Ishikawa (cell line): Measurements from ENCODE around the gene ITPR2.

ENCODE experiments used
- CEBPB ChIP-seq: IDR thresholded peaks from 2 replicates; pipeline ENCODE4 v1.6.1; 2012
- CREB1 ChIP-seq: IDR thresholded peaks from 2 replicates; pipeline ENCODE4 v1.6.1; 2012; ENCODE audit warnings: low read depth
- EGR1 ChIP-seq: IDR thresholded peaks from 2 replicates; pipeline ENCODE4 v1.6.1; 2012
- EP300 ChIP-seq: IDR thresholded peaks from 2 replicates; pipeline ENCODE4 v1.6.1; 2012; ENCODE audit warnings: borderline replicate concordance
- FOXM1 ChIP-seq: IDR thresholded peaks from 2 replicates; pipeline ENCODE4 v1.6.1; 2012; ENCODE audit warnings: low read depth, borderline replicate concordance
- MAX ChIP-seq: IDR thresholded peaks from 2 replicates; pipeline ENCODE4 v1.6.1; 2012
- NFIC ChIP-seq: IDR thresholded peaks from 2 replicates; pipeline ENCODE4 v1.6.1; 2012
- RAD21 ChIP-seq: IDR thresholded peaks from 2 replicates; pipeline ENCODE4 v1.6.1; 2012; ENCODE audit warnings: low read depth
- REST ChIP-seq: IDR thresholded peaks from 2 replicates; pipeline ENCODE4 v1.6.1; 2012; ENCODE audit warnings: low read depth, mild to moderate bottlenecking
- TAF1 ChIP-seq: IDR thresholded peaks from 2 replicates; pipeline ENCODE4 v1.6.1; 2012; ENCODE audit warnings: low read depth, mild to moderate bottlenecking
- TCF12 ChIP-seq: IDR thresholded peaks from 2 replicates; pipeline ENCODE4 v1.6.1; 2012; ENCODE audit warnings: low read depth
- TEAD4 ChIP-seq: IDR thresholded peaks from 2 replicates; pipeline ENCODE4 v1.6.1; 2012
- USF1 ChIP-seq: IDR thresholded peaks from 2 replicates; pipeline ENCODE4 v1.6.1; 2012
- YY1 ChIP-seq: IDR thresholded peaks from 2 replicates; pipeline ENCODE4 v1.6.1; 2012; ENCODE audit warnings: low read depth
- ZBTB7A ChIP-seq: IDR thresholded peaks from 2 replicates; pipeline ENCODE4 v1.6.1; 2012; ENCODE audit warnings: low read depth

ITPR2 gene

GRCh38 chr12:26727482-26728204, 105.4 kb downstream of the ITPR2 start:
- TF ChIP-seq MAX (no peak), RAD21 (no peak), TEAD4 (no peak), TCF12 (no peak), FOXM1 (no peak), CEBPB (no peak), EGR1 (no peak), EP300 (no peak), CREB1 (no peak), YY1 (no peak), REST (no peak), ZBTB7A (no peak), TAF1 (no peak), NFIC (no peak), USF1 (no peak)

GRCh38 chr12:26726956-26727355, 106.0 kb downstream of the ITPR2 start:
- TF ChIP-seq RAD21: no peak
- TF ChIP-seq TAF1: no peak
- TF ChIP-seq USF1: no peak
- TF ChIP-seq ZBTB7A: no peak

GRCh38 chr12:26725276-26725916, 107.6 kb downstream of the ITPR2 start:
- TF ChIP-seq RAD21 (no peak), ZBTB7A (no peak)

GRCh38 chr12:26724309-26724702, 108.7 kb downstream of the ITPR2 start:
- no peak for TF ChIP-seq CREB1
- no peak for TF ChIP-seq CEBPB
- no peak for TF ChIP-seq TCF12
- TF ChIP-seq TEAD4: no peak

- no peak for TF ChIP-seq RAD21
- TF ChIP-seq ZBTB7A: no peak
- no peak for TF ChIP-seq FOXM1
- no peak for TF ChIP-seq YY1
- no peak for TF ChIP-seq CREB1
- TF ChIP-seq TEAD4: no peak
- TF ChIP-seq MAX: no peak
- TF ChIP-seq NFIC: no peak
Observed at GRCh38 chr12:26723379-26724308, 109.3 kb downstream of the ITPR2 start.

- TF ChIP-seq NFIC: peak; percentile 54; the same call in 1 of the 2 replicates
- no peak for TF ChIP-seq REST
Observed at GRCh38 chr12:26721800-26722199, 111.2 kb downstream of the ITPR2 start.
